Measurements from ENCODE around the gene F2R.

Gene F2R

GRCh38 chr5:76690704-76691466, 25.0 kb upstream of the F2R start:
- no peak for DNase-seq (ENCODE audit: low read depth, low spot score)

GRCh38 chr5:76691467-76692273, 24.3 kb upstream of the F2R start:
- DNase-seq (ENCODE audit: low read depth, low spot score) = no peak

DNA sequence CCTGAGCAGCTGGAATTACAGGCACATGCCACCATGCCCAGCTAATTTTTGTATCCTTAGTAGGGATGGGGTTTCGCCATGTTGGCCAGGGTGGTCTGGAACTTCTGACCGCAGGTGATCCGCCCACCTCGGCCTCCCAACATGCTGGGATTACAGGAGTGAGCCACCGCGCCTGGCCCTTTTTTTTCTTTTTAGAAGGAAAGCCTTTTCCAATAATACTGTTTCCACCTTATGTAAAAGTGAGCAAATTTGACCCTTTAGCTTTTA, 23.7 kb upstream of the F2R start:
- DNase-seq (ENCODE audit: low read depth, low spot score) = no peak

- no peak for DNase-seq (ENCODE audit: low read depth, low spot score)
These were observed 23.3 kb upstream of the F2R start for GRCh38 chr5:76692651-76693050.

GRCh38 chr5:76693141-76693540, 22.8 kb upstream of the F2R start:
- DNase-seq (ENCODE audit: low read depth, low spot score) = no peak

DNA sequence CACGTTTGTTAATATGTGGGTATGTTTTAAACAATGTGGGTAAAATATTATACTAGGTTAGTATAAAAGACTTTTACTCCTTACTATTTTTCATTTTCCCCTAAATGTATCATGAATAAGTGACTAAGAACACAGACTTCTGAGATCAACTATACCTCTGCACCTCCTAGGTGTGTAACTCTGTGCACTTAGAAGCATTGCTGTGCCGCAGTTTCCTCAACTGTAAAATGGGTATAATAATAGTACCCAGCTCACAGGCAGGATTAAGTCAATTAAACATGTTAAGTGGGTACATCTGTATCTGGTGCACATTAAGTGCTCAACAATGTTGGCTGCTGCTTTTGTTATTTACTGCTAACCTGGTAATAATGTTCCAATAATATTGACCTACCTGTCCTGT, 21.6 kb upstream of the F2R start:
- no peak for DNase-seq (ENCODE audit: low read depth, low spot score)

GRCh38 chr5:76695346-76695745, 20.6 kb upstream of the F2R start:
- DNase-seq (ENCODE audit: low read depth, low spot score) = no peak

DNA sequence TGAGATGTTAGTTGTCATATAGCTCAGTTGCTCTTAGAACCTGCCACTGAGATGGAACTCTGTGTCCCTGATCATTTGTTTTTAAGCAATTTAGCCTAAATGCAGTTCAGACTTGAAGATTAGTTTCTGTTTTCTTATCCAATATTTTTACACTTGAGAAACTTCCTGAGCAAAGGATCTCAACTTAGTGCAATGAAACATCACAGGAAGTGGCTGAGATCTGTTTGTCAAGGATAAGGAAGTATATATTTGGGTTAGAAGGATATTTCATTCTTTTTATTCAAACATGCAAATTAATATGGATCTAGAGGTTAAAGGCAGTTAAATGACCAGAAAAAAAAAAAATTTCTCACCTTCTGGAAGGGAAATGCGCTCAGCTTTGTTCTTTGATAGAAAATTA, 19.7 kb upstream of the F2R start:
- DNase-seq (ENCODE audit: low read depth, low spot score) = no peak

- no peak for DNase-seq (ENCODE audit: low read depth, low spot score)
These were observed 18.3 kb upstream of the F2R start for GRCh38 chr5:76697670-76698069.

- no peak for DNase-seq (ENCODE audit: low read depth, low spot score)
These were observed 15.4 kb upstream of the F2R start for GRCh38 chr5:76700571-76700970.

DNA sequence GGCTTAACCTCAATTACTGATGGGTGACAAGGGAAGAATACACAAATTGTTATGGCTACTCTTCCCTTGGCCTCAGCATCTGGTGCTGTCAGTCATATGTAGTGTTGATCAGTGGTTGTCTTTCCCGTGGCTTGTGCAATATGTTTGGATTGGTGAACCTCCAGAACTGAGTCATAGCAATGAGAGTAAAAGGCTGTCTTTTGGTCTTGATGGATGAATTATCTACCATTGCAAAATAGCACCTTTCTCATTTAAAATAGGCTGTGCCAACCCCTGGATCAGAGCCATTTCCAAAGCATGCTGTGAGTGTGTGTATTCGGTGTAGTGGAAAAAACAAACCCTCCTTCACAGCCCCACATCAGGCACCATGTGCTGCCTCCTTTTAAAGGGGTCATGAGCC, 14.6 kb upstream of the F2R start:
- DNase-seq (ENCODE audit: low read depth, low spot score) = no peak

GRCh38 chr5:76703707-76704106, 12.2 kb upstream of the F2R start:
- DNase-seq (ENCODE audit: low read depth, low spot score) = no peak

DNA sequence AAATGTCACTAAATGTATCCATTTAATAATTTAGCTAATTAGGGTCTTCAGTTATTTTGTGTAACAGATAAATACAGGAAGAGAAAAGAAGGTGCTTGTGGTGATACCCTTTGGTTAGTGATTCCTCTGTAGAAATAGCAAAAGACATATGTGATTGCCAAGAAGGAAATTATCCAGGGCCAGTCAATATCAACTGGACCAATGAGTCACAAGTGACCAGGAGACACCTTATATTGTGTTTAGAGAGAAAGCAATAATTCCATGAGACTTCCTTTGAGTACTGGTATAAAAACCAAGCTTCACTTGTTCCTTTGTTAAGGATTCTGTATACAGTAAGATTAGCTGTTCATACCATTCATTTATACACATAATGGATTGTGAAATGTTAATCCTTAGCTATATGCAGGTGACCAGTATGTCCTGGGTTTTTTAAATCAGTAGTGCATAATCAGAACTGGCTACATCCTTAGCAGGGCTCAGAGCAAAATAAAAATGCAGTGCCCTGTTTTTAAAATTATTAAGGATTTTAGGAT, 11.7 kb upstream of the F2R start:
- DNase-seq (ENCODE audit: low read depth, low spot score) = no peak

GRCh38 chr5:76705574-76705973, 10.4 kb upstream of the F2R start:
- no peak for DNase-seq (ENCODE audit: low read depth, low spot score)

DNA sequence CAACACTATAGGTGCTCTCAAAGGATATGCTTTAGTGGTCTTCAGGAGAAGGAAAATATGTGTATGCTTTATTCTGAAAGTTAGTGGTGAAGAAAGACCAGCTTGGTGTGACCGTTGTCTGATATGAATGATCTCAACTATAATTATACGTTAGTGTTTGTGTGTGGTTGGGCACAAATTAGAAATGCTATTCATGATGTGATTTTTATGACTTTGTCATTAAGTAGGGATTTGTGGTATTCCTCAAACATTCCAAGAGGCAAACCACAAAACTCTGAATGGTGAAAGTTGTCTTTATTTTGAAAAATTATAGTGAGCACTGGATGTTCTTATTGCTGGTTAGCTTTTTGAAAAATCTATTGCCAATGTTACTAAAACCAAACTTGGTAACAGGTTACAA, 6.2 kb upstream of the F2R start:
- DNase-seq (ENCODE audit: low read depth, low spot score) = no peak

DNA sequence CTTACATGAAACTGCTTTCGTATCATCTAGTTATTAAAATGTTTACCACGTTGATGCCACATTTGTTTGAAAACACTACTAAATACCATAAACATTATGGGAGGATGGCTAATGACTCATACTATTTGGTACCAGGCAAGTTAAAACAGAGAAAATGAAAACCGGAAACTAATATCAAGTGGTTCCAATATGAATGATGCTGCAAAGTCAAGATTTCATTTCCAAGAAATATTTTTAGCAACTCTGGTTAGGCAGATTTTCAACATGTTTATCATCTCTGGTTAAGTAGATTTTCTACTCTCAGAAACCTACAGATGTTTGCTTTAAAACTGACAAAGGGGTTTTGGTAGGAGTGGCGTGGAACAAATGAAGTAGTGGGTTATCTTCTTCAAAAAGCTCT, 4.9 kb upstream of the F2R start:
- no peak for DNase-seq (ENCODE audit: low read depth, low spot score)

- DNase-seq (ENCODE audit: low read depth, low spot score) = no peak
These were observed 1.0 kb upstream of the F2R start for GRCh38 chr5:76714751-76715485.

DNA sequence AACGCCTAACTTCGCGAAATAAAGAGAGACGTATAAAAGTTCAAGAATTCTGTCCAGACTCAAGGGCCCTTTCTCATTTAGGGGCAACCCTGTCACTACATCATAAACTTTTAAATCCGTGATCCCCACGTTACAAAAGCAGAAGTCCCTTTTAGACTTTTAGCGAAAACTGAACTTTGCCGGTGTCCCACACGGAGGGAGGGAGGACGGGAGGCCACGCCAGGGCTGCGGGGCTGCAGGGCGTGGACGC, 515 bp upstream of the F2R start:
- DNase-seq (ENCODE audit: low read depth, low spot score) = no peak

- DNase-seq (ENCODE audit: low read depth, low spot score) = no peak
These were observed 681 bp downstream of the F2R start for GRCh38 chr5:76716456-76717157.

DNA sequence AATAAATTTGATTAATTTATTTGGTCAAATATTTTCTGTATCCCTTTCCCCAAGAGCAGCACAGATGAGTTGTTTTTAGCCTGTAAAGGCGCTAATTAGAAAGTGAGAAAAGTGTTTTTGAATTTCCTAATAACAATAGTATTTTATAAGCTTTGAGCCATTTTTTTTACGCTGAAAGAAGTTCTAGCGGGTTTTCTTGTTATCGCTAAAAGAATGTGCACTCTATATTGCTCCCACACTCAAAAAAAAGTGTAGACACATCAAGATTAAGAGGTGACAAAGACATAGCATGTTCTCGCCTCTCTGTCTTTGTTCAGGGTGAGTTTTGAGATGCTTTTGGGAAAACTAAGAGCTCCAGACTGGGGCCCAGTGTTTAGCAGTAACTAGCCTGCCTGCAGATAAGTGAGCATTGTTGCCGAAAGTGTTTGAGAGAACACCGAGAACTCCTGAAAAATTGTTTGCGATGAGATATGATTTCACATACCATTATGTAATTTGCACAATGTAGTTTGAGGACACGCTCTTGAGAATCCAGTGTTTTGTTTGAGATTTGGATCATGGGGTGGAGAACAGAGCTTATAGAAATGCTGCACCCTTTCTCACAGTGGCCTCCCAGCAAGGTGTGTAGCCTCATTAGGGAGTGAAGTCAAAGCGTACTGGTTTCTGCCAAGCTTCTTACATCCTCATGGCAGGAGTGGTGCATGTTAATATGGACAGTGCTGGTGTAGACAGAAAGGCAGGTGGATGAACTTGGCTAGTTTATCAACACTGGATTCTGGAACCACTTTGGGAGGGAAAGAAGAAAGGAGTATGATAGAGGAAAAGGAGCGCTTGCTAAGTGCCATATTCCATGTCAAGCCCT, 1.5 kb downstream of the F2R start:
- no peak for DNase-seq (ENCODE audit: low read depth, low spot score)

DNA sequence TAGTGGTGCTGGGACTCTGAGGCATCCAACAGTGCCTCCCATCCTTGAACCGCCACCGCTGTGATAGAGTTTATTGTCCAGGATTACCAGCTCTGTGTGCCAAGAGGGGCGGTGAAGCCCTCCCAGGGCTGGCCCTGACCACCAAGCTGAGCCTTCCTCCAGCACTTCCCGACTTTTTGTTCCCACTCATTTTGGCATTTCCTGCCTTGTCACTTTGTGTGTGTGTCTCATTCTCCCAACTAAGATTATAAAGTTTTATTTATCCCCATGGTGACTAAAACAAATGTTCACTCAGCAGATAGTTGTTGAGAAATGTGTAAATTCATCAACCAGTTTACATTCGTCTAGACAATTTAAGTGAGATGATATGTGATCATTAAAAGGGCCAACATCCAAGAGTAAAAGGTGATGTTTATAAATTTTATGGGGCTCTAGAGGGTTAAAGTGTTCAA, 2.5 kb downstream of the F2R start:
- no peak for DNase-seq (ENCODE audit: low read depth, low spot score)
